HepG2 (cell line): ENCODE data around the gene RASA2. TPM values are rescaled to one million over a fixed set of nuclear protein-coding genes. Genes with fewer than 3 reads are reported as not detected.

ENCODE experiments used
- CREB1 ChIP-seq, 2 experiments: fragments of 450-650 bp in 1 of 2; IDR thresholded peaks; 2 replicates each; pipeline ENCODE4 v1.6.1; 2016 to 2017; ENCODE audit warnings: control low read depth in 1 of 2, mild to moderate bottlenecking in 1 of 2, missing compliant biosample characterization in 1 of 2, missing genetic modification characterization in 1 of 2
- CREM ChIP-seq, 2 experiments: sonication (generic) in 1 of 2; formaldehyde crosslinking in 1 of 2; IDR thresholded peaks; 2 replicates each; pipeline versions ENCODE4 v1.4.0 to v1.6.1; 2016 to 2020; ENCODE audit warnings: antibody characterized with exemption in 1 of 2, mild to moderate bottlenecking in 1 of 2, missing genetic modification reagents in 1 of 2
- HMGA1 ChIP-seq: sonication (generic); formaldehyde crosslinking; conservative IDR thresholded peaks from 2 replicates; pipeline ENCODE4 v1.4.0; 2020; ENCODE audit warnings: missing genetic modification reagents
- HNRNPL ChIP-seq: fragments of 200-400 bp; formaldehyde crosslinking; IDR thresholded peaks from 2 replicates; pipeline ENCODE4 v1.6.1; 2017; ENCODE audit warnings: mild to moderate bottlenecking, low read depth, low read length
- KDM2A ChIP-seq: sonication (generic); formaldehyde crosslinking; IDR thresholded peaks from 2 replicates; pipeline ENCODE4 v1.4.0; 2020; ENCODE audit warnings: low read depth, missing genetic modification reagents, borderline replicate concordance
- MIXL1 ChIP-seq: IDR thresholded peaks from 2 replicates; pipeline ENCODE4 v1.6.1; 2016
- PAF1 ChIP-seq: IDR thresholded peaks from 2 replicates; pipeline ENCODE4 v1.6.1; 2016; ENCODE audit warnings: missing genetic modification reagents, missing compliant biosample characterization
- PAWR ChIP-seq: sonication (generic); formaldehyde crosslinking; IDR thresholded peaks from 2 replicates; pipeline ENCODE4 v1.4.0; 2020; ENCODE audit warnings: missing genetic modification reagents, mild to moderate bottlenecking, borderline replicate concordance
- PCBP2 ChIP-seq: fragments of 200-400 bp; formaldehyde crosslinking; optimal IDR thresholded peaks from 2 replicates; pipeline ENCODE3; 2018; ENCODE audit warnings: low read length, low read depth; ENCODE audit not compliant: poor library complexity, severe bottlenecking
- PHF21A ChIP-seq: sonication (generic); formaldehyde crosslinking; IDR thresholded peaks from 2 replicates; pipeline ENCODE4 v1.5.0; 2020; ENCODE audit warnings: mild to moderate bottlenecking, missing genetic modification reagents
- RFXANK ChIP-seq: IDR thresholded peaks from 2 replicates; pipeline ENCODE4 v1.6.1; 2016
- RXRA ChIP-seq: sonication (generic); formaldehyde crosslinking; IDR thresholded peaks from 2 replicates; pipeline ENCODE4 v1.5.1; 2020; ENCODE audit warnings: missing genetic modification reagents
- SIN3B ChIP-seq: fragments of 150-350 bp; IDR thresholded peaks from 2 replicates; pipeline ENCODE4 v1.6.1; 2014; ENCODE audit warnings: low read length
- STAT5B ChIP-seq: sonication (generic); formaldehyde crosslinking; IDR thresholded peaks from 2 replicates; pipeline ENCODE4 v1.4.0; 2020; ENCODE audit warnings: missing genetic modification reagents
- TCF7L2 ChIP-seq: IDR thresholded peaks from 2 replicates; pipeline ENCODE4 v1.6.1; 2011; ENCODE audit warnings: mild to moderate bottlenecking, low read depth, low read length, moderate library complexity
- TRIM22 ChIP-seq: fragments of 450-650 bp; IDR thresholded peaks from 2 replicates; pipeline ENCODE4 v1.6.1; 2017
- ZBTB20 ChIP-seq: sonication (generic); formaldehyde crosslinking; IDR thresholded peaks from 2 replicates; pipeline ENCODE4 v1.8.1; 2023; ENCODE audit warnings: missing genetic modification reagents, low read depth, mild to moderate bottlenecking, borderline replicate concordance
- ZKSCAN8 ChIP-seq: IDR thresholded peaks from 2 replicates; pipeline ENCODE4 v1.6.1; 2016; ENCODE audit warnings: borderline replicate concordance, missing genetic modification reagents, missing compliant biosample characterization
- ZNF230 ChIP-seq: sonication (generic); formaldehyde crosslinking; IDR thresholded peaks from 2 replicates; pipeline ENCODE4 v1.4.0; 2020; ENCODE audit warnings: mild to moderate bottlenecking, missing genetic modification reagents
- ZNF331 ChIP-seq: sonication (generic); formaldehyde crosslinking; IDR thresholded peaks from 2 replicates; pipeline ENCODE4 v1.4.0; 2020; ENCODE audit warnings: missing genetic modification reagents
- ZNF569 ChIP-seq: sonication (generic); formaldehyde crosslinking; IDR thresholded peaks from 2 replicates; pipeline ENCODE4 v1.5.0; 2020; ENCODE audit warnings: mild to moderate bottlenecking, missing genetic modification reagents, moderate library complexity, borderline replicate concordance
- ZNF746 ChIP-seq: sonication (generic); formaldehyde crosslinking; IDR thresholded peaks from 2 replicates; pipeline ENCODE4 v1.8.0; 2022; ENCODE audit warnings: mild to moderate bottlenecking, missing genetic modification reagents
- ZNF773 ChIP-seq: sonication (generic); formaldehyde crosslinking; IDR thresholded peaks from 2 replicates; pipeline ENCODE4 v1.4.0; 2020; ENCODE audit warnings: missing genetic modification reagents, borderline replicate concordance
- ZNF781 ChIP-seq: sonication (generic); formaldehyde crosslinking; IDR thresholded peaks from 2 replicates; pipeline ENCODE4 v1.5.1; 2020; ENCODE audit warnings: borderline replicate concordance, mild to moderate bottlenecking, missing genetic modification reagents; ENCODE audit errors: not compliant biosample characterization
- ZNF839 ChIP-seq: sonication (generic); formaldehyde crosslinking; IDR thresholded peaks from 2 replicates; pipeline ENCODE4 v1.4.0; 2020; ENCODE audit warnings: missing genetic modification reagents, mild to moderate bottlenecking, borderline replicate concordance
- ZNF883 ChIP-seq: sonication (generic); formaldehyde crosslinking; IDR thresholded peaks from 2 replicates; pipeline ENCODE4 v1.5.1; 2020; ENCODE audit warnings: mild to moderate bottlenecking, missing genetic modification reagents; ENCODE audit errors: not compliant biosample characterization
- polyA plus RNA-seq, 8 experiments: library from polyadenylated mRNA; depleted of rRNA in 3 of 8; stranded (reverse) in 7 of 8; unstranded in 1 of 8; fragments of >200 nt; fragmentation: Illumina TruSeq in 4 of 8; extraction: Trizol in 4 of 8; gene quantifications; 2 replicates each; pipeline versions ENCODE4 v1.2.1 to v1.2.3, GENCODE V29; 2011 to 2016; ENCODE audit warnings: low read depth in 4 of 8, missing spikeins in 1 of 8, mixed read lengths in 1 of 8; ENCODE audit not compliant: insufficient read depth in 1 of 8
- total RNA-seq, 5 experiments: library from RNA; depleted of rRNA; stranded (reverse); fragments of >200 nt; fragmentation: Illumina TruSeq; extraction: Trizol; gene quantifications; 2 replicates each; pipeline ENCODE4 v1.2.3, GENCODE V29; 2016; ENCODE audit warnings: low read depth in 1 of 5
- TF ChIP-seq, protein P1 (sequence below): sonication (generic); formaldehyde crosslinking; conservative IDR thresholded peaks from 2 replicates; pipeline ENCODE4 v1.8.0; 2022; ENCODE audit warnings: low read depth, missing genetic modification reagents
- TF ChIP-seq, protein P2 (sequence below): sonication (generic); formaldehyde crosslinking; IDR thresholded peaks from 2 replicates; pipeline ENCODE4 v1.4.0; 2020; ENCODE audit warnings: missing genetic modification reagents

The RASA2 gene
- total and polyA plus RNA-seq, 2 of the 13 experiments (the other 11 are each of a cell fraction or from before 2014, with no cell fraction given), result 5.4 to 8.5 TPM

GRCh38 chr3:141561426-141562034, 74.7 kb downstream of the RASA2 start (continued):
- no peak for TF ChIP-seq ZNF230 (CRISPR knock-in tag)
- no peak for TF ChIP-seq ZNF781 (CRISPR knock-in tag)
- no peak for TF ChIP-seq RXRA (CRISPR knock-in tag)
- no peak for TF ChIP-seq SIN3B
- TF ChIP-seq ZNF883 (CRISPR knock-in tag), result no peak
- TF ChIP-seq KDM2A (CRISPR knock-in tag), result no peak
- TF ChIP-seq CREM (IDR thresholded peaks at IDR 0.05), result no peak
- no peak for TF ChIP-seq CREM (CRISPR knock-in tag; IDR thresholded peaks at IDR 0.05)
- no peak for TF ChIP-seq RFXANK
- no peak for TF ChIP-seq CREB1 (IDR thresholded peaks at IDR 0.05)
- TF ChIP-seq CREB1 (CRISPR knock-in tag; IDR thresholded peaks at IDR 0.05), result 0 out of 2 replicates have a peak, but pooled peaks have one; percentile 23
- TF ChIP-seq ZNF746 (CRISPR knock-in tag), result no peak
- TF ChIP-seq ZNF839 (CRISPR knock-in tag), result no peak
- TF ChIP-seq ZNF773 (CRISPR knock-in tag), result no peak
- TF ChIP-seq, protein P1, sequence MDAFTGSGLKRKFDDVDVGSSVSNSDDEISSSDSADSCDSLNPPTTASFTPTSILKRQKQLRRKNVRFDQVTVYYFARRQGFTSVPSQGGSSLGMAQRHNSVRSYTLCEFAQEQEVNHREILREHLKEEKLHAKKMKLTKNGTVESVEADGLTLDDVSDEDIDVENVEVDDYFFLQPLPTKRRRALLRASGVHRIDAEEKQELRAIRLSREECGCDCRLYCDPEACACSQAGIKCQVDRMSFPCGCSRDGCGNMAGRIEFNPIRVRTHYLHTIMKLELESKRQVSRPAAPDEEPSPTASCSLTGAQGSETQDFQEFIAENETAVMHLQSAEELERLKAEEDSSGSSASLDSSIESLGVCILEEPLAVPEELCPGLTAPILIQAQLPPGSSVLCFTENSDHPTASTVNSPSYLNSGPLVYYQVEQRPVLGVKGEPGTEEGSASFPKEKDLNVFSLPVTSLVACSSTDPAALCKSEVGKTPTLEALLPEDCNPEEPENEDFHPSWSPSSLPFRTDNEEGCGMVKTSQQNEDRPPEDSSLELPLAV (CRISPR knock-in tag), result no peak
- no peak for TF ChIP-seq PAF1 (CRISPR knock-in tag)
- TF ChIP-seq ZBTB20 (CRISPR knock-in tag), result no peak
- TF ChIP-seq TCF7L2, result no peak
- TF ChIP-seq PAWR (CRISPR knock-in tag), result no peak
- TF ChIP-seq ZNF569 (CRISPR knock-in tag), result no peak
- TF ChIP-seq, protein P2, sequence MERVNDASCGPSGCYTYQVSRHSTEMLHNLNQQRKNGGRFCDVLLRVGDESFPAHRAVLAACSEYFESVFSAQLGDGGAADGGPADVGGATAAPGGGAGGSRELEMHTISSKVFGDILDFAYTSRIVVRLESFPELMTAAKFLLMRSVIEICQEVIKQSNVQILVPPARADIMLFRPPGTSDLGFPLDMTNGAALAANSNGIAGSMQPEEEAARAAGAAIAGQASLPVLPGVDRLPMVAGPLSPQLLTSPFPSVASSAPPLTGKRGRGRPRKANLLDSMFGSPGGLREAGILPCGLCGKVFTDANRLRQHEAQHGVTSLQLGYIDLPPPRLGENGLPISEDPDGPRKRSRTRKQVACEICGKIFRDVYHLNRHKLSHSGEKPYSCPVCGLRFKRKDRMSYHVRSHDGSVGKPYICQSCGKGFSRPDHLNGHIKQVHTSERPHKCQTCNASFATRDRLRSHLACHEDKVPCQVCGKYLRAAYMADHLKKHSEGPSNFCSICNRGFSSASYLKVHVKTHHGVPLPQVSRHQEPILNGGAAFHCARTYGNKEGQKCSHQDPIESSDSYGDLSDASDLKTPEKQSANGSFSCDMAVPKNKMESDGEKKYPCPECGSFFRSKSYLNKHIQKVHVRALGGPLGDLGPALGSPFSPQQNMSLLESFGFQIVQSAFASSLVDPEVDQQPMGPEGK (CRISPR knock-in tag), result no peak
- TF ChIP-seq STAT5B (CRISPR knock-in tag), result no peak
- TF ChIP-seq TRIM22, result no peak
- TF ChIP-seq HMGA1, result no peak
- TF ChIP-seq ZKSCAN8 (CRISPR knock-in tag), result no peak
- no peak for TF ChIP-seq HNRNPL
- no peak for TF ChIP-seq PCBP2
- TF ChIP-seq PHF21A (CRISPR knock-in tag), result no peak
- TF ChIP-seq ZNF331 (CRISPR knock-in tag), result no peak
- 0 out of 2 replicates have a peak, but pooled peaks have one; percentile 23 for TF ChIP-seq MIXL1
